HG03457 (cell line): ENCODE results near the gene FAM120B.

Experiments
- ATAC-seq: cut with Tn5 transposase; IDR thresholded peaks from one replicate; pipeline ENCODE4 v1.9.1; 2021; ENCODE audit warnings: moderate number of reproducible peaks; ENCODE audit not compliant: unreplicated experiment

The FAM120B gene

DNA sequence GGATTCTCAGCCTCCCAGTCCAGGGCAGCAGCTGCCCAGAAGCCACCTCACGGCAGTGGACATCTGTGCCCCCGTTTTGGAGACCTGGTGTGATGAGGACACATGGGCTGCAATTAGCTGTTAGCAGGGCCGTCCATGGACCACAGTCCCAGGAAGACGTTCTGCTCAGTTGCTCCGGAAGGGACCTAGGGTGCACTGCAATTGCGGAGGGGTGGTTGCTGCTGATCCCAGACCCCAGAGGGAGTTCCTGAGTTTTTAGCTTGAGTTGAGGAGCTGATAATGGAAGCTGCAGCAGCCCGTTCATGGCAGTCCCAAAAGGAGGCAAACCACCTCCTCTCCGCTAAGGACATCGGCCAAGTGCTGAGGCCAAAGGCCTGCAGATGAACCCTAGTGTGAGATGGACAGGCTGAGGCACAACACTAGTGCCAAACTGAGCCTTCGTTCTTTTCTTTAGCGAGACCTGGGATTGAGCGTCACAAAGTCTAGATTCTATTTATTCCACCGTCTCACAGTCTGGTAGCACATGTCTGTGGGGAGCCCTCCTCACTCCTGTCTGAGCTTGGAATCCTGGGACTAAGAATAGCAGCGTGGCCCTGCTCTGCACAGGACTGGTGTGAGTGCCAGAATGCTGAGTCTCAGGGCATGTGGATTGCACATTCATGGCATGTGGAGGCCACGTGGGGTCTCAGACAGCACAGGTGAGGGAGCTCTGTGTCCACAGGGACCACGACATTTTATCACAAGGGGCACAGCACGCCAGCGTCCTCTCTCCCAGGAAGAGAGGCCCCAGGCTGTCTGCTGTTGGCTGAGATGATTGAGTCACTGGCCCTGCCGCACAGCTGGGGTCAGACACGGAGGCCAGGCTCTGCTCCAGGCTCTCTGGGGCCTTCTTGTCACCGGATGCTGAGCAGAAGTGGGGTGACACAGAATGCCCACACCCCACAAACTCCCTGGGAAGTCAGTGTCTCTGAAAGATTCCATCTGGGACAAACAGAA lies 133.1 kb downstream of the FAM120B start:
- ATAC-seq: no peak

GRCh38 chr6:170440437-170440836 lies 133.9 kb downstream of the FAM120B start:
- ATAC-seq: no peak

DNA sequence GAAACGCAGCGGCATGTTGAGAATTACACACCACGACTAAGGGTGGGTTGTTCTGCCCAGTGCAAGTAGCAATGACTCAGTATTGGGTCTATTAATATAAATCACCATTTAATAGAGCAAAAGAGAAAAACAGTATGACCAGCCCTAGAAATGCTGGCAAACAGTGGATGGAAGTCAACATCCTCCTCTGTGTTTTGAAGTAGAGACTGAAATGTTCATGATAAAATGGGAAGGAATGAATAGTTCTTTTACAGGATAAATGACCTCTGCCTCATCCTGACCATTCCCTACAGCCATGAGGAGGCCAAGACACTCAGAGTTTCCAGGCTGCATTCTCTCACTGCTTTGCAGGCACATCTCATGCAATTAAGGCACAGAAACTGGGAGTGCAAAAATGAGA lies 134.8 kb downstream of the FAM120B start:
- ATAC-seq: no peak

DNA sequence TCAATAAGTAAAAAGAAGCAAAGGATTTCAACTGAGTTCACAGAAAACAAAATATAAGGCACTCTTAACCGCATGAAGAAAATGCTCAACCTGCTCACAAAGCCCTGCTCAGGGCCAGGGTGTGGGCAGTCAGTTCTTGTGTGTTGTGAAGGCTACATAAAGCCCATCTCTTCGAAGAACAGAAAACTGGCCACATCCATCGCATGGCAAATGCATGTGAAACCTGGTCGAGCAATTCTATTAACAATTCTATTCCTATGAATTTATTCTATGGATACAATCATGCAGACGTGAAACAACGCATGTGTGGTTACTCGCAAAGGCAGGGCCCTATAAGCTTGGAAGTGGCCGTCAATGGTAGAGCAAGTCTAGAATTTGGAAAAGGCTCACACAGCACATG lies 136.0 kb downstream of the FAM120B start:
- no peak for ATAC-seq

DNA sequence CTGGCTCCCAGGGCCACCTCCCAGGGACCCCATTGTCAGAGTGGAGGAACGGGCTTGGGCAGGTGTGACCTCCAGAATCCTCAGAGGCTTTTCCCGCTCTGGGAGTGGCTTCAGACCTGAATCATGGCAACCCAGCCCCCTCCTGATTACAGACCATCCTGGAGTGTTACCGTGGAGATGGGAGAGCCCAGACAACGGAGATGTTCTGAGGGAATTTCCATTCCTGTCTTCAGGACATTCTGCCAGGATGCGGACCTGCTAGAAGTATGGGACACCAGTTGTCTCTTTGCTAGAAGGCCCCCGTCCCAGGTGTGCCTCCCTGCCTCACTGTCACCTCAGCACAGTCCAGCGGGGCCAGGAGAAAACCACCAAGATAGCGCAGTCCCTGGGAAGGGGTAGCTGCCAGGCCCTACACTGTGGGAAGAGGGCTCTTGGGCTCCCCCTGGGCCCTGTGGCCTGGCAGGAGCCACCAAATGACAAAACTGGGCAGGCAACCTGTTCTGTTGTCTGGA lies 136.6 kb downstream of the FAM120B start:
- ATAC-seq: no peak

DNA sequence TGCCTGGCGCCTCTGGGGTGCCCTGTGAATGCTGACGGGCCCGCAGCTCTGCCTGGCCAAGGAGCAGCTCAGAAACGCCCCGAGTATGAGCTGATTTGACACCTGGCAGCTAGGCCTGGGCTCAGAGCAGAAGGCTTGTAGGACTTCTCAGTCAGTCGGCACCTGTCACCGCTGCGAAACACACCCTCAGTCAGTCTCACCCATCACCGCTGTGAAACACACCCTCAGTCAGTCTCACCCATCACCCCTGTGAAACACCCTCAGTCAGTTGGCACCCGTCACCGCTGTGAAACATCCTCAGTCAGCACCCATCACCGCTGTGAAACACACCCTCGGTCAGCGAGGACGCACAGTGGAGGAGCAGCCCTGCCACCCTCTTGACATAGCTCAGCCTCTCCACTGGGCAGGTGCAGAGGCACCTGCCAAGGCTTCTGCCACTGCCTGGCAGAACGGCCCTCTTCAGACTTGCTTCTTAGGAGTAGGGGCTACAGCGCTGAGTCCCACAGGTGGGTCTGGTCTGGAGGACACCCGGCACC lies 137.6 kb downstream of the FAM120B start:
- no peak for ATAC-seq

- ATAC-seq: no peak
These were observed 138.3 kb downstream of the FAM120B start for GRCh38 chr6:170444811-170445211.

DNA sequence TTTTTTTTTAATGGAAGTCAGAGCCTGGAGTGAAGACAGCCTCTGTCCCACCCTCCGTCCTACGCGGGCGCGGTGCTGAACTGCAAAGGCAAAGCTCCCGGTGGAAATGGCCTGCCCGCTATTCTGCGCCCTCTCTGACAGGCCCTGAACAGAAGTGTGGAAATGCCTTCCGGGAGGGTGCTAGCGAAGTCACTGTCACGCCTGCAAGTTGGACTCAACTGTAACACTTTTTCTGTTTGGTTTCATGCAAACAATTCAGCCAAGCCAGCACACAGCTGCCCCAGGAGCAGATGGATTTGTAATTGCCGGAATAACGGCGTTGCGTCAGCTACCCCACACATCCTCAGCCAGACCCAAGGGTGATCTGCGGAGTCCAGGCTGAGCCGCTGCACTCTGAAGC lies 138.9 kb downstream of the FAM120B start:
- no peak for ATAC-seq

DNA sequence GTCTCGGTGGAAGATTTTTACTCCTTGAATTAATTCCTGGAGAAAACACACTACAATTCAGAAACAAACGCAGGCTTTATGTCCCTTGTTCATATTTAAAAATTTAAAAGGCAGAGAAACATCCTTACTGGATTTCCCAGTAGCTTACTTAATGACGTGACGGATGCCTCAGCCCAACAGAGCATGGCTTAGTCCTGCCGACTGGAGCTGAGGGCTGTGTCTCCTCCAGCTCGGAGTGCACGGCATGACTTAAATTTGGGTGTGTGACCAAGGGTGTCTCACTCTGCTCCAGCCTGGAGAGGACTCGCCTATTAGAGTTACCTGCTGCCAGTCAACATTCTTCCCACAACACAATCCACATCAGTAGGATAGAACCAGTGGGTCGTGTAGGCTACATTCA lies 139.4 kb downstream of the FAM120B start:
- ATAC-seq: no peak

DNA sequence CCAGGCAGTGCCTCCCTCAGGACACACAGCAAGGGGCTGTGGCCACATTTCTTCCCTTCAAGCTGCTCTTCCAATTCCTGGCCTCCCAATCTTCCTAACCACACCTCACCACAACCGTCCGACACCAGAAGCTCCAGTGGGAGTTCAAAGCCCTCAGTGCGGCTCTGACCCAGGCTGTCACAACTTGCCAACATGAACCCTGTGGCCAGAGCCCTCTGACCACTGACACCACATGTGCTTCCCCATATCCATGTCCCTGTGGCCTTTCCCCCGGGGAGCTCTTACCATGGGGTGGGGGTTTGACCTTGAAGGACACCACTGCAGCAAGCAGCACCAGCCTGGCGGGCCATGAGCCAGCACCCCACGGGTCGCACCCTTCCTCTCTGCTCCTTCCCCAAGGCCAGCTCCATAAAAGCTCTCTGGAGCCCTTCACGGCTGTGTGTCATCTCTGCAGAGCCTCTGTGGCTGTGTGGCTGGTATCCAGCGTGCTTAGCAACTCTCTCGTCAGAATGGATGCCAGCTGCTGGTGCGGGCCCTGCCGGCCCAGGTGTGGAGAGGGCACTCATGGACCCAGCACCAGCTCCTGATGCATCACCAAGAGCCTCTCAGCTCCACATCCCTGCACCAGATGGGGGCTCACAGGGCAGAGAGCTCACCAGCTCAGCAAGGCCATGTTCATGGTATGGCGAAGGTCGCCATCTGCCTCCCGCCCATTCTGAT lies 140.4 kb downstream of the FAM120B start:
- ATAC-seq: no peak

GRCh38 chr6:170447561-170447930 lies 141.0 kb downstream of the FAM120B start:
- ATAC-seq: no peak

DNA sequence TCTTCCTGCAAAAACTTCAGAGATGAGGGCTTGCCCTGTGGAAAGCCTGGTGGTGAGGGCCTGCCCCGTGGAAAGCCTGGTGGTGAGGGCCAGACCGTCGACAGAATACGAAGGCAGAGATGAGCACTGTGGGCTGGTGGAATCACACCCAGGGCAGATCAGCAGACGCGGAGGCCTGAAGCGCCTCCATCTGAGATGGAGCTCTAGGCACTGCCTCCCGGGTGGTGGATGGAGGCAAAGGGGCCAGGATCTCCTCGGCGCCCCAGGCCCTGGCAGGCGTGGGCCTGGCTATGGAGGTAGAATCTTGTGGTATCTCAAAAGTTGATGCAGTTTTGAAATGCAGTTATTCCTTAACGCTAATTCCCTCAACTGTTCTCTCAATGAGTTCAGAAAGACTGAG lies 141.8 kb downstream of the FAM120B start:
- ATAC-seq: no peak

GRCh38 chr6:170448751-170449630 lies 142.4 kb downstream of the FAM120B start:
- ATAC-seq: no peak

GRCh38 chr6:170449835-170450753 lies 143.5 kb downstream of the FAM120B start:
- no peak for ATAC-seq

- no peak for ATAC-seq
These were observed 144.6 kb downstream of the FAM120B start for GRCh38 chr6:170450916-170451761.

GRCh38 chr6:170451762-170452651 lies 145.4 kb downstream of the FAM120B start:
- no peak for ATAC-seq

GRCh38 chr6:170452767-170453545 lies 146.4 kb downstream of the FAM120B start:
- no peak for ATAC-seq
